Hepatocyte (in vitro differentiated cells): ENCODE data around the gene NEDD4L. TPM values are rescaled to one million over a fixed set of nuclear protein-coding genes. Genes with fewer than 3 reads are reported as not detected.
A peak's percentile ranks its signal among the peaks of the same experiment; 100 is the strongest.
"Not testable (repeated sequence)": the region's sequence is repeated elsewhere in the genome, so short reads cannot be mapped to it uniquely, and the experiment has no call there.

Source experiments
- DNase-seq: peaks from one replicate; pipeline ENCODE4 v3.0.0-alpha.2; 2016; ENCODE audit warnings: low spot score
- H2AFZ ChIP-seq: fragments of 200-600 bp; sonication (generic); 2 replicates; pipeline ENCODE4 v1.6.0; 2016; ENCODE audit warnings: antibody characterized with exemption, mild to moderate bottlenecking
- H3K27ac ChIP-seq: fragments of 200-600 bp; sonication (generic); 2 replicates; pipeline ENCODE4 v1.5.1; 2016; ENCODE audit warnings: mild to moderate bottlenecking
- H3K27me3 ChIP-seq: fragments of 200-600 bp; sonication (generic); 2 replicates; pipeline ENCODE4 v1.6.1; 2016
- H3K36me3 ChIP-seq: fragments of 200-600 bp; sonication (generic); replicated peaks from 2 replicates; pipeline ENCODE4 v1.5.1; 2016; ENCODE audit warnings: low read depth; ENCODE audit not compliant: insufficient read depth
- H3K4me1 ChIP-seq: fragments of 200-600 bp; sonication (generic); 2 replicates; pipeline ENCODE4 v1.5.1; 2016; ENCODE audit warnings: mild to moderate bottlenecking, moderate library complexity; ENCODE audit not compliant: insufficient read depth
- H3K4me2 ChIP-seq: fragments of 200-600 bp; sonication (generic); 2 replicates; pipeline ENCODE4 v1.6.0; 2016
- H3K4me3 ChIP-seq: fragments of 200-600 bp; sonication (generic); 2 replicates; pipeline ENCODE4 v1.5.1; 2016; ENCODE audit warnings: mild to moderate bottlenecking
- H3K79me2 ChIP-seq: fragments of 200-600 bp; sonication (generic); 2 replicates; pipeline ENCODE4 v1.6.0; 2017; ENCODE audit warnings: mild to moderate bottlenecking
- H3K9me2 ChIP-seq: fragments of 200-600 bp; sonication (generic); replicated peaks from 2 replicates; pipeline ENCODE4 v1.6.0; 2017; ENCODE audit warnings: mild to moderate bottlenecking; ENCODE audit not compliant: insufficient read depth
- H3K9me3 ChIP-seq: fragments of 200-600 bp; sonication (generic); 2 replicates; pipeline ENCODE4 v1.5.1; 2016; ENCODE audit warnings: low read depth, mild to moderate bottlenecking
- H4K20me1 ChIP-seq: fragments of 200-600 bp; sonication (generic); 2 replicates; pipeline ENCODE4 v1.6.0; 2016; ENCODE audit warnings: mild to moderate bottlenecking; ENCODE audit not compliant: insufficient read depth, poor library complexity, severe bottlenecking
- EZH2 ChIP-seq: fragments of 200-600 bp; sonication (generic); IDR thresholded peaks from 2 replicates; pipeline ENCODE4 v1.6.1; 2016; ENCODE audit warnings: antibody characterized with exemption, mild to moderate bottlenecking, borderline replicate concordance
- EZH2phosphoT487 ChIP-seq: fragments of 200-600 bp; sonication (generic); IDR thresholded peaks from one replicate; pipeline ENCODE4 v1.6.1; 2018; ENCODE audit warnings: antibody characterized with exemption, mild to moderate bottlenecking, low read depth, moderate library complexity; ENCODE audit not compliant: unreplicated experiment, severe bottlenecking
- WGBS: methylation state at CpG from one replicate; pipeline ENCODE4 v1.1.6; 2016; ENCODE audit warnings: low lambda C conversion rate; ENCODE audit errors: missing lambda C conversion rate; 5-methylcytosine and 5-hydroxymethylcytosine counted together
- polyA plus RNA-seq: library from polyadenylated mRNA; unstranded; fragments of >200 nt; fragmentation: Nextera tagmentation; extraction: Ambion mirVana; gene quantifications from 2 replicates; pipeline ENCODE4 v1.2.1, GENCODE V29; 2016
- total RNA-seq: library from RNA; depleted of rRNA; stranded (reverse); fragments of >200 nt; gene quantifications from 2 replicates; pipeline ENCODE4 v1.2.3, GENCODE V29; 2014
- TF ChIP-seq, protein P1 (sequence below): fragments of 200-600 bp; sonication (generic); IDR thresholded peaks from 2 replicates; pipeline ENCODE4 v1.5.1; 2016; ENCODE audit warnings: antibody characterized with exemption, mild to moderate bottlenecking; ENCODE audit not compliant: poor library complexity

The NEDD4L gene
- total and polyA plus RNA-seq, 2 experiments from 2014 or later: 104 to 140 TPM

GRCh38 chr18:58263055-58263957 is 219.3 kb downstream of the NEDD4L start:
- Histone ChIP-seq H3K79me2 (peaks cover 88% of the 10 kb centered on the region), H4K20me1 (peaks cover 11% of the 10 kb centered on the region), H3K9me3 (no peaks in the 10 kb centered on the region)

GRCh38 chr18:58264075-58264474 is 220.0 kb downstream of the NEDD4L start:
- Histone ChIP-seq H3K79me2 (peaks cover 87% of the 10 kb centered on the region), H3K36me3 (no peaks in the 10 kb centered on the region), H3K4me2 (peak overlapping the region; percentile 34), H3K9me3 (no peaks in the 10 kb centered on the region), H2AFZ (no peak overlapping the region), H3K9me2 (no peaks in the 10 kb centered on the region), H4K20me1 (peaks cover 14% of the 10 kb centered on the region), H3K27ac (peak overlapping the region; percentile 91), H3K4me3 (no peak overlapping the region), H3K4me1 (peaks cover 31% of the 10 kb centered on the region), H3K27me3 (no peaks in the 10 kb centered on the region)
- 94% methylated on average over 5 of the region's 5 CpGs for WGBS
- no peak for DNase-seq
- TF ChIP-seq, protein P1, sequence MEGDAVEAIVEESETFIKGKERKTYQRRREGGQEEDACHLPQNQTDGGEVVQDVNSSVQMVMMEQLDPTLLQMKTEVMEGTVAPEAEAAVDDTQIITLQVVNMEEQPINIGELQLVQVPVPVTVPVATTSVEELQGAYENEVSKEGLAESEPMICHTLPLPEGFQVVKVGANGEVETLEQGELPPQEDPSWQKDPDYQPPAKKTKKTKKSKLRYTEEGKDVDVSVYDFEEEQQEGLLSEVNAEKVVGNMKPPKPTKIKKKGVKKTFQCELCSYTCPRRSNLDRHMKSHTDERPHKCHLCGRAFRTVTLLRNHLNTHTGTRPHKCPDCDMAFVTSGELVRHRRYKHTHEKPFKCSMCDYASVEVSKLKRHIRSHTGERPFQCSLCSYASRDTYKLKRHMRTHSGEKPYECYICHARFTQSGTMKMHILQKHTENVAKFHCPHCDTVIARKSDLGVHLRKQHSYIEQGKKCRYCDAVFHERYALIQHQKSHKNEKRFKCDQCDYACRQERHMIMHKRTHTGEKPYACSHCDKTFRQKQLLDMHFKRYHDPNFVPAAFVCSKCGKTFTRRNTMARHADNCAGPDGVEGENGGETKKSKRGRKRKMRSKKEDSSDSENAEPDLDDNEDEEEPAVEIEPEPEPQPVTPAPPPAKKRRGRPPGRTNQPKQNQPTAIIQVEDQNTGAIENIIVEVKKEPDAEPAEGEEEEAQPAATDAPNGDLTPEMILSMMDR: no peak
- TF ChIP-seq EZH2 (no peak), EZH2phosphoT487 (no peak)

More at GRCh38 chr18:58263055-58263957, 219.3 kb downstream of the NEDD4L start:
- peaks cover 24% of the 10 kb centered on the region for H3K4me1 ChIP-seq
- H2AFZ ChIP-seq: no peak overlapping the region
- peak overlapping the region; percentile 91 for H3K27ac ChIP-seq
- peak overlapping the region; percentile 34 for H3K4me2 ChIP-seq
- no peak overlapping the region for H3K4me3 ChIP-seq
- no peaks in the 10 kb centered on the region for H3K36me3 ChIP-seq
- H3K27me3 ChIP-seq: no peaks in the 10 kb centered on the region
- no peaks in the 10 kb centered on the region for H3K9me2 ChIP-seq
- peak; percentile 58 for DNase-seq
- TF ChIP-seq EZH2phosphoT487 (no peak), EZH2 (no peak)
- TF ChIP-seq, protein P1: no peak
- WGBS: 33% methylated on average over 7 of the region's 7 CpGs

DNA sequence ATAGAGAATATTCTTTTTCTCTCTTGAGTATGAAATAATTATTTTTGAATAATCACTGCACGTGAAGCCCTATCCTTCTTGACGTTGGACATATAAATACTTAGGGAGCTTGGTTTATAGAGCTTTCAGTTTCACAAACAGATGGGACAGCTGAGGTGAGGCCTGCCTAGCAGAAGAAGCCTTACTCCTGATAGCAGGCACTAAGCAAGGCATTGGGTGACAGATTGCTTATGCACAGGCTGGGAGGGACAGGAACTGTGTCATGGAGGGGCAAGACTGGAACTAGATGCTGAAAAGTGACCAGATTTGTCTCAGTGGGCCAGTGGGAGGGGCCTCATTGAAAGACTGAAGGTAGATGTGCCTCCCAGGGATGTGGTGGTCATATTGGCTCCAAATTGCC is 220.8 kb downstream of the NEDD4L start:
- 83% methylated on average over 2 of the region's 2 CpGs for WGBS
- Histone ChIP-seq H3K27me3 (no peaks in the 10 kb centered on the region), H2AFZ (no peak overlapping the region), H4K20me1 (peaks cover 12% of the 10 kb centered on the region), H3K79me2 (peaks cover 86% of the 10 kb centered on the region), H3K9me3 (no peaks in the 10 kb centered on the region), H3K4me2 (no peak overlapping the region), H3K4me3 (no peak overlapping the region), H3K9me2 (no peaks in the 10 kb centered on the region), H3K4me1 (peaks cover 38% of the 10 kb centered on the region), H3K36me3 (no peaks in the 10 kb centered on the region), H3K27ac (peak overlapping the region; percentile 91)
- TF ChIP-seq, protein P1: no peak
- TF ChIP-seq EZH2phosphoT487 (no peak), EZH2 (no peak)
- no peak for DNase-seq

DNA sequence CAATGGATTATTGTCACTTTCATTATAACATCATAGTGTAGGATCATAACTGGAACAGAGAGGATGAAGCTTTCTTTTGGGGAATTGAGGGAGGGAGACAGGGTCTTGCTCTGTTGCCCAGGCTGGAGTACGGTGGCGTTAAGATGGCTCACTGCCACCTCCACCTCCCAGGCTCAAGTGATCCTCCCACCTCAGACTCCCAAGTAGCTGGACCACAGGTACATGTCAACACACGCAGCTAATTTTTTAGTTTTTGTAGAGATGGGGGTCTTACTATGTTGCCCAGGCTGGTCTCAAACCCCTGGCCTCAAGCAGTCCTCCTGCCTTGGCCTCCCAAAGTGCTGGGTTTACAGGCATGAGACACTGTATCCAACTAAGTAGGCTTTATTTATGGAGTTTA is 221.5 kb downstream of the NEDD4L start:
- H3K9me3 ChIP-seq, DNase-seq, H3K36me3 ChIP-seq, H2AFZ ChIP-seq, H4K20me1 ChIP-seq, H3K4me3 ChIP-seq, H3K4me2 ChIP-seq, H3K27me3 ChIP-seq, H3K9me2 ChIP-seq: not testable (repeated sequence)
- 97% methylated on average over 3 of the region's 3 CpGs for WGBS
- Histone ChIP-seq H3K27ac (peak overlapping the region; percentile 91), H3K4me1 (peaks cover 43% of the 10 kb centered on the region), H3K79me2 (peaks cover 83% of the 10 kb centered on the region)
